H1 (cell line): ENCODE data around the gene SGCB.

Experiments
- CTCF ChIP-seq, 3 experiments: IDR thresholded peaks; 1 replicate in 2 of 3; 2 replicates in 1 of 3; pipeline versions ENCODE4 v1.5.1 to v1.6.1; 2011; ENCODE audit warnings: low read length in 3 of 3, mild to moderate bottlenecking in 3 of 3, inconsistent platforms in 2 of 3, low read depth in 1 of 3, moderate library complexity in 1 of 3; ENCODE audit not compliant: insufficient read depth in 1 of 3; ENCODE audit errors: control extremely low read depth in 1 of 3
- E2F6 ChIP-seq: IDR thresholded peaks from 2 replicates; pipeline ENCODE4 v1.6.1; 2012; ENCODE audit warnings: inconsistent platforms
- GABPA ChIP-seq: IDR thresholded peaks from 2 replicates; pipeline ENCODE4 v1.6.1; 2011; ENCODE audit warnings: mild to moderate bottlenecking, low read length, moderate library complexity, borderline replicate concordance; ENCODE audit not compliant: insufficient read depth

GRCh38 chr4:52054254-52054653 lies 16.2 kb upstream of the SGCB start:
- no peak for TF ChIP-seq GABPA
- no peak for TF ChIP-seq CTCF (IDR thresholded peaks at IDR 0.05; ENCODE audit: control extremely low read depth in 1 of 3, insufficient read depth in 1 of 3, low read depth in 1 of 3, low read length in 3 of 3)
- TF ChIP-seq E2F6 = no peak
